ENCODE measurements around the gene INHBE.
"Not testable (repeated sequence)": the region's sequence is repeated elsewhere in the genome, so short reads cannot be mapped to it uniquely, and the experiment has no call there.

Gene INHBE

GRCh38 chr12:57476993-57477709 is 22.0 kb downstream of the INHBE start:
- DNase-seq: no peak

- DNase-seq: no peak
These were observed 22.9 kb downstream of the INHBE start for GRCh38 chr12:57477710-57478681.

- DNase-seq: no peak
These were observed 23.9 kb downstream of the INHBE start for GRCh38 chr12:57479043-57479375.

- no peak for DNase-seq
These were observed 24.4 kb downstream of the INHBE start, which contains the start of gene ARHGAP9 for GRCh38 chr12:57479376-57480115. ARHGAP9 (minus strand) TSS chr12:57479866; CDS start chr12:57479406, 460 bp downstream.

GRCh38 chr12:57481671-57482070 is 26.6 kb downstream of the INHBE start:
- DNase-seq: no peak

- DNase-seq: no peak
These were observed 28.4 kb downstream of the INHBE start for GRCh38 chr12:57483466-57483865.

- DNase-seq: no peak
These were observed 30.6 kb downstream of the INHBE start for GRCh38 chr12:57485695-57486094.

- no peak for DNase-seq
These were observed 32.0 kb downstream of the INHBE start for GRCh38 chr12:57487055-57487596.

GRCh38 chr12:57487597-57488401 is 32.7 kb downstream of the INHBE start, which contains the start of gene MARS1:
MARS1 (plus strand) TSS chr12:57488068; CDS start chr12:57488091, 23 bp downstream.
- peak; percentile 97 for DNase-seq

- DNase-seq: peak; percentile 27
These were observed 33.5 kb downstream of the INHBE start for GRCh38 chr12:57488402-57489156.

- DNase-seq: no peak
These were observed 34.1 kb downstream of the INHBE start for GRCh38 chr12:57489157-57489641.

- DNase-seq: no peak
These were observed 35.0 kb downstream of the INHBE start for GRCh38 chr12:57490126-57490525.

GRCh38 chr12:57491393-57492280 is 36.5 kb downstream of the INHBE start:
- DNase-seq: peak; percentile 39

GRCh38 chr12:57495051-57495701 is 40.1 kb downstream of the INHBE start:
- DNase-seq: not testable (repeated sequence)

- no peak for DNase-seq
These were observed 41.7 kb downstream of the INHBE start for GRCh38 chr12:57496822-57497221.

- DNase-seq: no peak
These were observed 42.4 kb downstream of the INHBE start for GRCh38 chr12:57497223-57498131.

- DNase-seq: no peak
These were observed 43.0 kb downstream of the INHBE start for GRCh38 chr12:57498132-57498502.

- no peak for DNase-seq
These were observed 43.5 kb downstream of the INHBE start for GRCh38 chr12:57498571-57498970.

Data from NCI-H2171 treated with DMSO at 0.1 percent for 48 hours (cell line).